ENCODE data around the gene MAP2K5.

Gene MAP2K5

GRCh38 chr15:67792250-67792942 lies 249.9 kb downstream of the MAP2K5 start:
- no peak overlapping the region for H3K4me3 ChIP-seq (ENCODE audit: low read length)

GRCh38 chr15:67794832-67795574 lies 252.5 kb downstream of the MAP2K5 start:
- H3K4me3 ChIP-seq (ENCODE audit: low read length), result no peak overlapping the region
- TF ChIP-seq ZNF274 (IDR thresholded peaks at IDR 0.05; ENCODE audit: low read depth, low read length), result no peak

More at GRCh38 chr15:67792250-67792942, 249.9 kb downstream of the MAP2K5 start:
- TF ChIP-seq ZNF274 (IDR thresholded peaks at IDR 0.05; ENCODE audit: low read depth, low read length), result no peak

GRCh38 chr15:67796196-67797127 lies 254.0 kb downstream of the MAP2K5 start:
- TF ChIP-seq ZNF274 (IDR thresholded peaks at IDR 0.05; ENCODE audit: low read depth, low read length), result no peak
- H3K4me3 ChIP-seq (ENCODE audit: low read length), result no peak overlapping the region

GRCh38 chr15:67799801-67800205 lies 257.3 kb downstream of the MAP2K5 start:
- TF ChIP-seq ZNF274 (IDR thresholded peaks at IDR 0.05; ENCODE audit: low read depth, low read length), result no peak
- H3K4me3 ChIP-seq (ENCODE audit: low read length), result no peak overlapping the region

GRCh38 chr15:67801142-67801541 lies 258.6 kb downstream of the MAP2K5 start:
- no peak for TF ChIP-seq ZNF274 (IDR thresholded peaks at IDR 0.05; ENCODE audit: low read depth, low read length)

GRCh38 chr15:67801926-67802914 lies 259.7 kb downstream of the MAP2K5 start:
- TF ChIP-seq ZNF274 (IDR thresholded peaks at IDR 0.05; ENCODE audit: low read depth, low read length), result no peak
- no peak overlapping the region for H3K4me3 ChIP-seq (ENCODE audit: low read length)

More at GRCh38 chr15:67801142-67801541, 258.6 kb downstream of the MAP2K5 start:
- H3K4me3 ChIP-seq (ENCODE audit: low read length), result no peak overlapping the region

GRCh38 chr15:67803299-67803698 lies 260.8 kb downstream of the MAP2K5 start:
- no peak for TF ChIP-seq ZNF274 (IDR thresholded peaks at IDR 0.05; ENCODE audit: low read depth, low read length)
- no peak overlapping the region for H3K4me3 ChIP-seq (ENCODE audit: low read length)

- TF ChIP-seq ZNF274 (IDR thresholded peaks at IDR 0.05; ENCODE audit: low read depth, low read length), result no peak
- no peak overlapping the region for H3K4me3 ChIP-seq (ENCODE audit: low read length)
Observed at GRCh38 chr15:67803996-67804843, 261.7 kb downstream of the MAP2K5 start.

GRCh38 chr15:67805008-67805665 lies 262.6 kb downstream of the MAP2K5 start:
- H3K4me3 ChIP-seq (ENCODE audit: low read length), result no peak overlapping the region

GRCh38 chr15:67805666-67806516 lies 263.4 kb downstream of the MAP2K5 start:
- no peak overlapping the region for H3K4me3 ChIP-seq (ENCODE audit: low read length)

More at GRCh38 chr15:67805008-67805665, 262.6 kb downstream of the MAP2K5 start:
- TF ChIP-seq ZNF274 (IDR thresholded peaks at IDR 0.05; ENCODE audit: low read depth, low read length), result no peak

GRCh38 chr15:67806536-67806935 lies 264.0 kb downstream of the MAP2K5 start:
- no peak for TF ChIP-seq ZNF274 (IDR thresholded peaks at IDR 0.05; ENCODE audit: low read depth, low read length)

More at GRCh38 chr15:67805666-67806516, 263.4 kb downstream of the MAP2K5 start:
- no peak for TF ChIP-seq ZNF274 (IDR thresholded peaks at IDR 0.05; ENCODE audit: low read depth, low read length)

More at GRCh38 chr15:67806536-67806935, 264.0 kb downstream of the MAP2K5 start:
- no peak overlapping the region for H3K4me3 ChIP-seq (ENCODE audit: low read length)
